IPS-15b (cell line): ENCODE results near the gene IRGQ.
"Not testable (repeated sequence)": the region's sequence is repeated elsewhere in the genome, so short reads cannot be mapped to it uniquely, and the experiment has no call there.

ENCODE experiments used
- H3K27me3 ChIP-seq: one replicate; pipeline ENCODE4 v1.6.1; 2013; ENCODE audit warnings: low read length; ENCODE audit not compliant: control insufficient read depth, insufficient read depth
- H3K36me3 ChIP-seq: one replicate; pipeline ENCODE4 v1.6.1; 2013; ENCODE audit warnings: low read length; ENCODE audit not compliant: control insufficient read depth, insufficient read depth
- H3K4me1 ChIP-seq: one replicate; pipeline ENCODE4 v1.6.1; 2013; ENCODE audit warnings: mild to moderate bottlenecking, low read length; ENCODE audit not compliant: control insufficient read depth, insufficient read depth
- H3K4me3 ChIP-seq: one replicate; pipeline ENCODE4 v1.5.1; 2013; ENCODE audit warnings: low read depth, low read length
- H3K9ac ChIP-seq: one replicate; pipeline ENCODE4 v1.6.1; 2013; ENCODE audit warnings: low read depth, mild to moderate bottlenecking, low read length
- H3K9me3 ChIP-seq: one replicate; pipeline ENCODE4 v1.6.1; 2013; ENCODE audit warnings: mild to moderate bottlenecking, low read length; ENCODE audit not compliant: control insufficient read depth, insufficient read depth

Gene IRGQ

DNA sequence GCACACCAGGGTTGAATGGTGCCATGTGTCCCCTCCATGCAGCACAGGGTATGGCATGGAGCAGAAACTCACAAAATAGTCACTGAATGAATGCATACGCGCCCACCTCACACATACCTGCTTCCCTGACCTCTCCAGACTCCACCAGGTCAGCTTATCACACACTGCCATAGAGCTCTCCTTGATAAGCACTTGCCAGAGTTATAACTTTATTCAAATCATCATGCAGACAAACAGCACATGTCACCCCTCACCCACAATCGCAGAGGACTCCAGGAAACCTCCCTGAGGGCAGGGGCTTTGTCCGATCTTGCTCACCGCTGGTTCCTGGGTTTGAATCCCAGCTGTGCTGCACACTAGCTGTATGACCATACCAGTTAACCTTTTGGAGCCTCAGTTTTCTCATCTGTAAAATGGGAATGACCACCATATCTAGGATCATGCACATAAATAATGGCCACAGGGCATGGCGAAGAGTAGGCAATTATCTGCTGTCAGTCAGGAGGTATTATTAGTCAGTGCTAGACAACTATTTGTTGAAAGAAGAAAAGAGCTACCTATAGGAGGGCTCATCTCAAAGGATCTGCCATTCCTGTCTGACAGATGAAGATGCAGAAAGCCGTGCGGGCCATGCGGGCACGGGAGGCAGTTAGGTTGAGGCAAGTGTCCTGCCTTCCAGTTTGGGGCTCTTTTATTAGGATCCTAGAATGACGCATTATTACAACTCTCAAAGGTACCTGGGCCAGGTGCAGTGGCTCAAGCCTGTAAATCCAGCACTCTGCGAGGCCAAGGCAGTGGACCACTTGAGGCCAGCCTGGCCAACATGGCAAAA is 34.6 kb downstream of the IRGQ start:
- no peaks in the 10 kb centered on the region for H3K4me1 ChIP-seq
- H3K27me3 ChIP-seq: no peaks in the 10 kb centered on the region
- H3K4me3 ChIP-seq: no peak overlapping the region
- H3K9me3 ChIP-seq: no peaks in the 10 kb centered on the region
- peaks cover 12% of the 10 kb centered on the region for H3K36me3 ChIP-seq
- H3K9ac ChIP-seq: no peak overlapping the region

DNA sequence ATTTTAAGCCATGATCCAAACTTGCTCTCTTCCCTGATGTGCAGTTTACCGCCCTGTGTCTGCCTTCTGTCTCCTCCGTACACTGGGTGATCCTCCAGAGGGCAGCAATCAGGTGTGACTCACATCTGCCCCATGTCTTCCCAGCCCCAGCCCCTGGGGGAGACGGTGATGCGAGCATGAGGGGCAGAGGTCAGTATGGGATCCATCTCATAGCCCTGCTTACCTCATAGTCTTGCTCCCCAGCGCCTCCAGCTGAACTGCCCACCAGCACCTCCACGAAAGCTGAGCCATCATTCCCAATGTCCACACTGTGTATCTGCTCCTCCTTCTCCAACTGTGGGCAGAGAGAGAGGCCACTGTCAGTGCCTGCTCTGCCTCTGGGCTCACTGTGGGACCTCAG is 35.2 kb downstream of the IRGQ start:
- H3K9me3 ChIP-seq: no peaks in the 10 kb centered on the region
- H3K36me3 ChIP-seq: peaks cover 12% of the 10 kb centered on the region
- H3K4me1 ChIP-seq: no peaks in the 10 kb centered on the region
- no peaks in the 10 kb centered on the region for H3K27me3 ChIP-seq
- no peak overlapping the region for H3K9ac ChIP-seq
- H3K4me3 ChIP-seq: no peak overlapping the region

DNA sequence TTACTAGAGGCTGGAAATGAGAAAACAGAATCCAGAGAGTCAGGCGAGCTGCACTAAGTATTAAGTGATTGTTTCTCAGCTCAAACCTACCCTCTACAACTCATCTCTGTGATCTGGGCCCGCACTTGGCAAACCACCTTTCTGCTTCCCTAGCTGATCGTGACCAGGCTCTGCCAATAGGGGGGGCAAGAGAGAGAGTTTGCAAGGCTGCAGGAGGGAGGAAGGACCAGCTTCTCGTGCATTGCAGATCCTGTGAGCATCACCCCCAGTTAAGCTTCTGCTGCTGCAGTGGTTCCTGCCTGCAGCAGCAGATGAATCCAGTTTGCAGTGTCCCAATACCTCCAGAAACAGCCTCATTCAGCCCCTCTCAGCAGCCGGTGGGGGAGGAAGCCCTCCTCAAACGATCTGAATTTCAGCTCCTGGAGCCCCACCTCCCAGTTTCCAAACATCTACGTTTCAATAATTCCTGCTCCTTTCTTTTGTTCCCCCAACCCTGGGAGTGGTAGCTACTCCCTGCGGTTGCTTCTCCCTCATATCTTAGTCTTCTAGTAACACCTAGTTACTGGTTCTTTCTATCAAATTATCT is 40.7 kb downstream of the IRGQ start:
- Histone ChIP-seq H3K36me3 (peaks cover 29% of the 10 kb centered on the region), H3K4me3 (no peak overlapping the region), H3K9me3 (no peaks in the 10 kb centered on the region), H3K27me3 (no peaks in the 10 kb centered on the region), H3K4me1 (no peaks in the 10 kb centered on the region), H3K9ac (no peak overlapping the region)

DNA sequence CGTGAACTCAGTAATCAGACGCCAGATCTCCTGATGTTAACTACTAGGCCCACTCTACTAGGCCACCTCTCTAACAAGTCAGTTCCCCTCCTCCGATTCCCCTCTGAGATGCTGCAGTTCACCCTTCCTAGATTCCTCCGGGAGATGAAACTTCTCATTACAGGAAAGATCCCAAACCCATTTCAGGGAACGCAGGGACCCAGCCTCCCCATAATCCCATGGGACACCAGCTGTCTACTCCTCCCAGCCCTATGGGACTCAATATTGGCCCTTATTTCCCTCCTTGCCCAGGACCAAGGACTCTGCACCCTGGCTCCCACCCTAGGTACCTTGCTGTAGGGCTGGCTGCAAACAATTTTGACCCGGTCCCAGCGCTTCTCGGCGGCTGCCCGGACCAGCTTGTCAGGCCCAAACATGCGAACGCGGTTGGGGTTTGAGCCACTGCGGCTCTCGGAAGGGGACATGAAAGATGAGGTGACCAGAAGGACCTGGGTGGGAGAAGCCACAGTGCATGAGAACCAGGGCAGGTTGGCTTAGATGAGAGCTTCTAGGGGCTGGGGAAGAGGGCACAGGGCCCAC is 41.5 kb downstream of the IRGQ start:
- H3K36me3 ChIP-seq: peaks cover 34% of the 10 kb centered on the region
- no peak overlapping the region for H3K9ac ChIP-seq
- no peak overlapping the region for H3K4me3 ChIP-seq
- H3K27me3 ChIP-seq: no peaks in the 10 kb centered on the region
- H3K9me3 ChIP-seq: no peaks in the 10 kb centered on the region
- no peaks in the 10 kb centered on the region for H3K4me1 ChIP-seq

DNA sequence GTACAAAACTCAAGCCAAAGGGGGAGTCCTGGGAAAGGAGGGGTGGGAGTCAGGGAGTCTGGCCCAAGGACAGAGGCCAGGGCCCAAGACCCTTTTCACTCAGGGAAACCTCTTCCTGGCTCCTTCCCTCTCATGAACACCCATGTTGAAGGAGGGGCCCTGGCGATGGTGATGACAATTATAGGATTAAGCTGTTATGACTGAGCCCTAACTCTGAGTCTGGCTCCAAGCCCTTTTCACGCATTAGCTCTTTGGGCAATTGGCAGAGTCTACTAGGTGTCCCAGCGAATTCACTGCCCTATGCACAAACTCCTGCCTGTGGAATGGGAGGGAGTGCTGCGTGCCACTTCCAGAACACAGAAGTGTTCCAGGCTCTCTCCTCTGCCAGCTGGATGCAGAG is 42.3 kb downstream of the IRGQ start:
- Histone ChIP-seq H3K9me3 (no peaks in the 10 kb centered on the region), H3K4me3 (no peak overlapping the region), H3K9ac (no peak overlapping the region), H3K36me3 (peaks cover 34% of the 10 kb centered on the region), H3K4me1 (no peaks in the 10 kb centered on the region), H3K27me3 (no peaks in the 10 kb centered on the region)

DNA sequence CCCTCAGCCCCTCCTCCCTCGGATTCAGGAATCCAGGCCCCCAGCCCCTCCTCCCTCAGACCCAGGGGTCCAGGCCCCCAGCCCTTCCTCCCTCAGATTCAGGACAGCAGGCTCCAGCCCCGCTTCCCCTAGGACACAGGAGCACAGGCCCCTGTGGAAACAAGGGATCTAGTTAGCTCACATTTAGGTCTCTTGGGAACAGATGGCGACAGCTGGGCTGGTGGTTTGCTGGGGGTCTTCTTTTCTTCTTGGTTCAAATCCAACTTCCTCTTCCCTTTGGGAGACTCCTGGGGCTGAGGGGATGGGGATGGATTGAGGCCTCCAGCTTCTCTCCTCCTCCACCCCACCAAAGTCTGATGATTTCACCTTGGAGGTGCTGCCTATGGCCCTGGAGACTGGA is 43.3 kb downstream of the IRGQ start:
- Histone ChIP-seq H3K4me1 (no peaks in the 10 kb centered on the region), H3K36me3 (peaks cover 34% of the 10 kb centered on the region)

DNA sequence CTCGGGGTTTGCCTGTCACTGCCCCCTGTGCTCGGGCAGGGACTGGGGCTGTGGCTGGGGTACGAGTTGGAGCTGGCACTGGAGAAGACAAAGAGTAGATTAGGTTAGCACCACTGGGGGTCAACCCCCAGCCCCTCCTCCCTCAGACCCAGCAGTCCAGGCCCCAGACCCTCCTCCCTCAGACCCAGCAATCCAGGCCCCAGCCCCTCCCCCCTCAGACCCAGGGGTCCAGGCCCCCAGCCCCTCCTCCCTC is 43.8 kb downstream of the IRGQ start:
- Histone ChIP-seq H3K4me3 (no peak overlapping the region), H3K36me3 (peaks cover 36% of the 10 kb centered on the region), H3K4me1 (no peaks in the 10 kb centered on the region), H3K9ac (no peak overlapping the region), H3K27me3 (no peaks in the 10 kb centered on the region), H3K9me3 (no peaks in the 10 kb centered on the region)

More for the DNA sequence above, 43.3 kb downstream of the IRGQ start:
- Histone ChIP-seq H3K9me3 (no peaks in the 10 kb centered on the region), H3K9ac (no peak overlapping the region), H3K4me3 (no peak overlapping the region), H3K27me3 (no peaks in the 10 kb centered on the region)

DNA sequence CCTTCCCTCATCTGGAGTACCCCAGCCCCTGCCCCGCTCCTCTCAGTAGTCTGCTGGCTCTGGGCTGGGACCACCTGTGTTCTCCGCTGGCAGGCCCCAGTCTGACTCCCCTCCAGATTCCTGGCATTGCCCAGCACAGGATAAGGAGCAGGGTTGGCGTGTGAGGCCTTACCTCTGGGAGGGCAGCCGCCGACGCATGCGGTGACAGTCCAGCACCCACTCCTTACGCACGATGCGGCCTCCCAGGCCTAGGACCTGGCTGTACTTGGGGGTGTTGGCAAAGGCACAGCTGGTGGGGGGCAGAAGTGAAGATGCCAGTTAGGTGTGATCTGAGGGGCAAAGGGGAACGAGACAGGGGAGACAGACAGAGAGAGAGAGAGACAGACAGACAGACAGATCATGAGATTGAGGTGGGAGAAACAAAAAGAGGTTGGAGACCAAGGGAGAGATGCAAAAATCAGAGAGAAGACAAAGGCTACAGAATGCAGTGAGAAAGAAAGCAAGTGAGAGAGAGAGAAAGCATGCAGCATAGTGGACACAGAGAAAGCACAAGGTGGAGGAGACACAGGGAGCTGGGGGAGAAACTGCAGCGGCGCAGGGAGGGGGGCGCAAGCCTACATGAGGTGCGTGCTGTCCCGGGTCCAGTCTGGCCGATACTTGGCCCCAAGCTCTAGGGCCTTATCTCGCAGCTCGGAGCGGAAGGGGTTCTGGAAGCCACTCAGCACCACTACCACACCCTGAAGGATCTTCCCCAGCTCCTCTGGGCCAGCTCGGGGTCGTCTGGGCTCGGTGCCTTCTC is 44.3 kb downstream of the IRGQ start:
- Histone ChIP-seq H3K9ac (no peak overlapping the region), H3K36me3 (peaks cover 36% of the 10 kb centered on the region), H3K4me1 (no peaks in the 10 kb centered on the region), H3K4me3 (no peak overlapping the region), H3K27me3 (no peaks in the 10 kb centered on the region), H3K9me3 (no peaks in the 10 kb centered on the region)

DNA sequence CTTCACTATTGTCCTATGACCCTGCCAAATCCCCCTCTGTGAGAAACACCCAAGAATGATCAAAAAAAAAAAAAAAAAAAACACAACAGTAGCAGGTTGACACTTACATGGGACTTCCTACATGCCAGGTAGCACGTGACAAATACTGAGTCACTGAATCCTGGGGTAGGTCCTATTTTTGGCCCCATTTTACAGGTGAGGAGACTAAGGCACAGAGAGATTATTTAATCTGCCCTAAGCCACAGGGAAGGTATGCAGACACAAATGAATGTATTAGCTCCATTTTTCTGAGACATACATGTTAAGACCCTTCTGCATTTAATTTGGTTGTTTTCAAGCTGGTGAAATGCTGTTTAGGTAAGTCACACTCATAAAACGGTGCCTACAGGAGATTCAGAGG is 47.2 kb downstream of the IRGQ start:
- no peaks in the 10 kb centered on the region for H3K9me3 ChIP-seq
- peaks cover 43% of the 10 kb centered on the region for H3K36me3 ChIP-seq
- H3K4me1 ChIP-seq: no peaks in the 10 kb centered on the region
- H3K27me3 ChIP-seq: no peaks in the 10 kb centered on the region
- no peak overlapping the region for H3K9ac ChIP-seq
- no peak overlapping the region for H3K4me3 ChIP-seq

DNA sequence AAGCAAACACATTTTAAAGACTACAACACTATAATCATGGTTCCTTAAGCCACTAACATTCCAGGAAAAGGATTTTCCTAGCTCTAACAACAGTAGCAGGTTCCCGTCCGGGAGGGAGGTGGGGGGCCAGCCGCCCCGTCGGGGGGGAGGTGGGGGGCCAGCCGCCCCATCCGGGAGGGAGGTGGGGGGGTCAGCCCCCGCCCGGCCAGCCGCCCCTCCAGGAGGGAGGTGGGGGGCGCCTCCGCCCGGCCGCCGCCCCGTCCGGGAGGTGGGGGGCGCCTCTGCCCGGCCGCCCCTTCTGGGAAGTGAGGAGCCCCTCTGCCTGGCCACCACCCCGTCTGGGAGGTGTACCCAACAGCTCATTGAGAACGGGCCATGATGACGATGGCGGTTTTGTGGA is 48.0 kb downstream of the IRGQ start:
- H3K27me3 ChIP-seq, H3K9me3 ChIP-seq, H3K9ac ChIP-seq, H3K4me3 ChIP-seq, H3K4me1 ChIP-seq: not testable (repeated sequence)
- H3K36me3 ChIP-seq: peaks cover 43% of the 10 kb centered on the region

DNA sequence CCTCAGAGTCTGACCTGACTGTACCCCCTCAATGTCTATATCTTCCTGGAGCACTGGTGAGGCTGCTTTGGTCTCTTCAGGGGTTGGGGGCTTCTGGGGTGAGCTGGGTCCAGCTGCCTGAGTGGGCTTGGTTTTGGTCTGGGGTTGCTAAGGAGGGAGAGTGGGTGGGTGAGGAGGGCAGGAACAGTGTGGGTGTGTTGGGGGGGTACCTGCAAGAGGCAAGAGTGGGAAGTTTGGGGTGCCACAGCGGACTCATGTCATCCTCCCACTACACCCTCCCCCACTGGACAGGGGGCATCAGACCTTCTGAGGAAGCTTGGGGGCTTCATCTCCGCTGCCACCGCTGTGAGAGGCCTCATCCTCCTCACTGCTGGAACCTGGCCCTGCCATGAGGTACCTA is 49.4 kb downstream of the IRGQ start:
- no peak overlapping the region for H3K9ac ChIP-seq
- H3K27me3 ChIP-seq: no peaks in the 10 kb centered on the region
- H3K9me3 ChIP-seq: no peaks in the 10 kb centered on the region
- peaks cover 40% of the 10 kb centered on the region for H3K36me3 ChIP-seq
- H3K4me3 ChIP-seq: no peak overlapping the region
- no peaks in the 10 kb centered on the region for H3K4me1 ChIP-seq
